MM.1S (cell line): ENCODE measurements around the gene PIK3CD.

Experiments used
- DNase-seq: peaks from one replicate; pipeline ENCODE4 v3.0.0-alpha.2; 2015
- H2AFZ ChIP-seq: fragments of 300-600 bp; sonication (generic); 2 replicates; pipeline ENCODE4 v1.6.0; 2016; ENCODE audit warnings: antibody characterized with exemption, low read length
- H3F3A ChIP-seq: fragments of 300-600 bp; sonication (generic); 2 replicates; pipeline ENCODE4 v1.6.1; 2016; ENCODE audit warnings: mild to moderate bottlenecking, antibody characterized with exemption, low read length, moderate library complexity, mixed read lengths; ENCODE audit not compliant: insufficient read depth
- H3K27ac ChIP-seq: fragments of 300-600 bp; sonication (generic); 2 replicates; pipeline ENCODE4 v1.5.1; 2016; ENCODE audit warnings: mild to moderate bottlenecking, low read length
- H3K27me3 ChIP-seq: fragments of 300-600 bp; sonication (generic); replicated peaks from 2 replicates; pipeline ENCODE4 v1.6.0; 2016; ENCODE audit warnings: low read length; ENCODE audit not compliant: insufficient read depth
- H3K36me3 ChIP-seq: fragments of 300-600 bp; sonication (generic); replicated peaks from 2 replicates; pipeline ENCODE4 v1.6.1; 2016; ENCODE audit warnings: mild to moderate bottlenecking, low read length, mixed read lengths; ENCODE audit not compliant: insufficient read depth
- H3K4me1 ChIP-seq: fragments of 300-600 bp; sonication (generic); 2 replicates; pipeline ENCODE4 v1.6.1; 2016; ENCODE audit warnings: low read length, mixed read lengths
- H3K4me2 ChIP-seq: fragments of 300-600 bp; sonication (generic); 2 replicates; pipeline ENCODE4 v1.6.0; 2016; ENCODE audit warnings: low read depth, low read length
- H3K4me3 ChIP-seq: fragments of 300-600 bp; sonication (generic); 2 replicates; pipeline ENCODE4 v1.5.1; 2016; ENCODE audit warnings: low read length, mixed read lengths
- H3K79me2 ChIP-seq: fragments of 300-600 bp; sonication (generic); 2 replicates; pipeline ENCODE4 v1.6.1; 2016; ENCODE audit warnings: mixed run types, low read length, mixed read lengths
- H3K9ac ChIP-seq: fragments of 300-600 bp; sonication (generic); 2 replicates; pipeline ENCODE4 v1.6.1; 2016; ENCODE audit warnings: low read length, mixed read lengths
- H3K9me2 ChIP-seq: fragments of 300-600 bp; sonication (generic); replicated peaks from 2 replicates; pipeline ENCODE4 v1.6.1; 2016; ENCODE audit warnings: mild to moderate bottlenecking, low read length, mixed read lengths; ENCODE audit not compliant: insufficient read depth
- H3K9me3 ChIP-seq: fragments of 300-600 bp; sonication (generic); replicated peaks from 2 replicates; pipeline ENCODE4 v1.6.1; 2016; ENCODE audit warnings: mild to moderate bottlenecking, low read length, mixed read lengths; ENCODE audit not compliant: insufficient read depth
- H4K20me1 ChIP-seq: fragments of 300-600 bp; sonication (generic); 2 replicates; pipeline ENCODE4 v1.6.1; 2016; ENCODE audit warnings: mild to moderate bottlenecking, low read length, moderate library complexity, mixed read lengths; ENCODE audit not compliant: insufficient read depth
- CTCF ChIP-seq: fragments of 300-600 bp; sonication (generic); IDR thresholded peaks from 2 replicates; pipeline ENCODE4 v1.5.1; 2016; ENCODE audit warnings: antibody characterized with exemption, low read length, mixed read lengths
- EZH2 ChIP-seq: fragments of 300-600 bp; sonication (generic); optimal IDR thresholded peaks from 2 replicates; pipeline ENCODE3; 2017; ENCODE audit warnings: low read depth, mild to moderate bottlenecking, antibody characterized with exemption, low read length, mixed read lengths
- EZH2phosphoT487 ChIP-seq: fragments of 300-600 bp; sonication (generic); IDR thresholded peaks from 2 replicates; pipeline ENCODE4 v1.6.1; 2018; ENCODE audit warnings: antibody characterized with exemption, low read length

PIK3CD gene

DNA sequence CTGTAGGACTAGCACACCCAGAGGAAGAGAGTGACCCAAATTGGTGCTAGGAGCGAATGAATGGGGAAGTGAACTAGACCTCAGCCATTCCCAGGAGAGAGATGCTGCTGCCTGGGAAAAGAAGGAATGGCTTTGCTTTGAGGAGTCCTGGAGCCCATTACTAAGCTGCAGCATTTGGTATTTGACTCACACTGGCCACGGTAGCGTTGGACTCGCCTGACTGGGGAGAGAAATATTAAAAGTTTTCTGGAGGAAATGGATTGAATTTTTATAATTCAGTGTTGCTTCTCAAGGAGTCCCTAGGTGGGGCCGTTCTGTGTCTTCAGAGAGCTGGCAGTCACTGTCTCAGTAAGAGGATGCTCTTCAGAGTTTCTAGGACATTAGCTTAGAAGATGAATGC, 40.2 kb downstream of the PIK3CD start:
- Histone ChIP-seq H3K9me3 (no peaks in the 10 kb centered on the region), H3K9me2 (no peaks in the 10 kb centered on the region), H3K36me3 (no peaks in the 10 kb centered on the region), H3K9ac (no peak overlapping the region), H3K4me3 (no peak overlapping the region), H3K27ac (no peak overlapping the region), H3K27me3 (peaks cover 58% of the 10 kb centered on the region), H3K4me2 (no peak overlapping the region), H3F3A (peaks cover 9% of the 10 kb centered on the region), H2AFZ (no peak overlapping the region), H4K20me1 (no peaks in the 10 kb centered on the region), H3K4me1 (peaks cover 3% of the 10 kb centered on the region; the same call in 1 of the 2 replicates), H3K79me2 (no peaks in the 10 kb centered on the region)
- TF ChIP-seq CTCF (no peak), EZH2phosphoT487 (no peak), EZH2 (no peak)
- no peak for DNase-seq

DNA sequence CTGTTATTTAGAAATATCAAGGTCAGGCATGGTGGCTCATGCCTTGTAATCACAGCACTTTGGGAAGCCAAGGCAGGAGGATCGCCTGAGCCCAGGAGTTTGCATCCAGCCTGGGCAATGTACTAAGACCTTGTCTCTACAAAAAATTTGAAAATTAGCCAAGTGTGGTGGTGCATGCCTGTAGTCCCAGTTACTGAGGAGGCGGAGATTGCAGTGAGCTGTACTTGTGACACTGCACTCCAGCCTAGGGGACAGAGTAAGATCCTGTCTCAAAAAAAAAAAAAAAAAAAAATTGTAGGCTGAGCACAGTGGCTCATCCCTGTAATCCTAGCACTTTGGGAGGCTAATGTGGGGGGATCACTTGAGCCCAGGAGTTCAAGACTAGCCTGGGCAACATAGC, 45.3 kb downstream of the PIK3CD start:
- no peak overlapping the region for H3K4me2 ChIP-seq
- no peak overlapping the region for H3K9ac ChIP-seq
- DNase-seq = no peak
- no peak overlapping the region for H2AFZ ChIP-seq
- no peaks in the 10 kb centered on the region for H4K20me1 ChIP-seq
- H3K9me3 ChIP-seq = no peaks in the 10 kb centered on the region
- H3K36me3 ChIP-seq = no peaks in the 10 kb centered on the region
- H3K79me2 ChIP-seq = no peaks in the 10 kb centered on the region
- H3K4me1 ChIP-seq = no peaks in the 10 kb centered on the region
- H3F3A ChIP-seq = no peaks in the 10 kb centered on the region
- no peak overlapping the region for H3K27ac ChIP-seq
- H3K9me2 ChIP-seq = no peaks in the 10 kb centered on the region
- H3K27me3 ChIP-seq = peaks cover 14% of the 10 kb centered on the region; the same call in 1 of the 2 replicates
- TF ChIP-seq EZH2 (no peak), CTCF (no peak), EZH2phosphoT487 (no peak)
- no peak overlapping the region for H3K4me3 ChIP-seq

GRCh38 chr1:9699361-9699760, 47.8 kb downstream of the PIK3CD start:
- H4K20me1 ChIP-seq = no peaks in the 10 kb centered on the region
- no peaks in the 10 kb centered on the region for H3K27me3 ChIP-seq
- no peak overlapping the region for H3K9ac ChIP-seq
- TF ChIP-seq EZH2 (no peak), CTCF (no peak), EZH2phosphoT487 (no peak)
- no peaks in the 10 kb centered on the region for H3K36me3 ChIP-seq
- no peaks in the 10 kb centered on the region for H3F3A ChIP-seq
- no peak overlapping the region for H3K27ac ChIP-seq
- H3K4me3 ChIP-seq = no peak overlapping the region
- H3K9me3 ChIP-seq = no peaks in the 10 kb centered on the region
- DNase-seq = no peak
- no peaks in the 10 kb centered on the region for H3K79me2 ChIP-seq
- no peaks in the 10 kb centered on the region for H3K4me1 ChIP-seq
- no peak overlapping the region for H2AFZ ChIP-seq
- no peaks in the 10 kb centered on the region for H3K9me2 ChIP-seq
- no peak overlapping the region for H3K4me2 ChIP-seq
